ENCODE data around the gene NEFH.

GRCh38 chr22:29464581-29464980 is 15.4 kb upstream of the NEFH start:
- TF ChIP-seq CTCF (IDR thresholded peaks at IDR 0.05) (no peak), POLR2A (IDR thresholded peaks at IDR 0.05) (no peak)
